ENCODE results near the gene SPRR1A.

SPRR1A gene

DNA sequence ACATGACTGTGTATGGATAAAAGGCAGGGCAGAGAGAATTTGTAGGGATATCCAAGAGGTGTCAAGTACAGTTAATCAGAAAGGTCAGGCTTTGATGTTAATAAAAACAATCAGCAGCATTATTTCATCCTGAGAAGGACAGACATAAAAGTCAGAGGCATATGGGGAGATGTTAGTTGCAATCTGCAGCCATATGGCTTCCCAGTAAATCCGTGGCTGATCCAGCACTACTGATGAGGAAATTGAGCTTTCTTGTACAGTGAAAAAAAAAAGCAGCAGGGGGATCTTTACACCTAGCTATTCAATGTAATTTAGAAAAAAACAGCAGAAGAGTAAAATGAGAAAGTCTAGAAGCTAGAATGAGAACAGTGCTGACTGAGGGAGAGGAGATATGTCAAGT, 44.9 kb downstream of the SPRR1A start:
- no peak for DNase-seq (ENCODE audit: low read depth in 4 of 4, low spot score in 1 of 4)

GRCh38 chr1:153030895-153031294, 47.0 kb downstream of the SPRR1A start, which contains the start of gene SPRR1B:
Gene SPRR1B (plus strand): TSS chr1:153031203. CDS start chr1:153032346, 1,143 bp downstream.
- DNase-seq (ENCODE audit: low read depth in 4 of 4, low spot score in 1 of 4) = no peak

DNA sequence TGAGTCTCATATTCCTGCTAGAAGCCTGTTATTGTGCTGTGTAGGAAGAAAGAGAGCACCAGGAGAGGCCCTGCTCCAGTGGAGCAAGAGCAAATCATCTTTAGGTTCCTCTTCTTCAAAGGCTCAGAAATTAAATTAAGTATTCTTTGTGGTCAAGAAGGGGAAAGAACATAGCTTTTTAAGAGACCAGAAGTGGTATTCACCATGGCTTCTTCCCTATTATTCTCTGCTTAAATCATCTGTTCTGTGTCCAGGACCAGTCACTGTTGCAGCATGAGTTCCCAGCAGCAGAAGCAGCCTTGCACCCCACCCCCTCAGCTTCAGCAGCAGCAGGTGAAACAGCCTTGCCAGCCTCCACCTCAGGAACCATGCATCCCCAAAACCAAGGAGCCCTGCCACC, 48.2 kb downstream of the SPRR1A start:
- DNase-seq (ENCODE audit: low read depth in 4 of 4, low spot score in 1 of 4) = no peak

DNA sequence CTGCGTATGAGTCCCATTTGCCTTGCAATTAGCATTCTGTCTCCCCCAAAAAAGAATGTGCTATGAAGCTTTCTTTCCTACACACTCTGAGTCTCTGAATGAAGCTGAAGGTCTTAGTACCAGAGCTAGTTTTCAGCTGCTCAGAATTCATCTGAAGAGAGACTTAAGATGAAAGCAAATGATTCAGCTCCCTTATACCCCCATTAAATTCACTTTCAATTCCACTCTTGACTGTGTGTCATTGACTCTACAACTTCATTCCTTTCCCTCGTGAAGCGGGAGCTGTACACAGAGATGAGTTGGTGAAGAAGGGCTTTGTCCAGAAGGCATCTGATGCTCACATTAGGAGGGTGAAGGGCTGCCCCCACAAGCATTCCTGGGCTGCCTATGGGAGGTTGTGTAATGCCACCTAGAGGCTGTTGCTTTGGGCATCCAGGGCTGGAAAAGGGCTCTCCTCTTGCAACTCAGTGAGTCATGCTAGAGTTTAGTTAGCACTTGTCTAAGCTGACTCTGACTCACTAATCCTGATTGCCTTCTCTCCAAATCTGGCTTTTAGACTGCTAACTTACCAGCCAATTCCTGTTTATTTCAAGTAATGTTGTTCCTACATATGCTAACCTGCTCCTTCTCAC, 48.9 kb downstream of the SPRR1A start:
- no peak for DNase-seq (ENCODE audit: low read depth in 4 of 4, low spot score in 1 of 4)

DNA sequence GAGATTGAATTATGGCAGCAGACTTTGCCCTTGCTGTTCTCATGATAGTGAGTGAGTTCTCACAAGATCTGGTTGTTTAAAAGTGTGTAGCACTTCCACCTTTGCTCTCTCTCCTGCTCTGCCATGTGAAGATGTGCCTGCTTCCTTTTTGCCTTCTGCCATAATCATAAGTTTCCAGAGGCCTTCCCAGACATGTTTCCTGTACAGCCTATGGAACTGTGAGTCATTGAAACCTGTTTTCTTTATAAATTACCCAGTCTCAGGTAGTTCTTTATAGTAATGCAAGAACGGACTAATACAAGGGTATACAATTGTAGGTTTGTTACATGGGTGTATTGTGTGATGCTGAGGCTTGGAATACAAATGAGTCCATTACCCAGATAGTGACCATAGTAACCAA, 51.3 kb downstream of the SPRR1A start:
- DNase-seq (ENCODE audit: low read depth in 4 of 4, low spot score in 1 of 4) = no peak

Data from stimulated activated CD4-positive, alpha-beta T cell treated with anti-CD3 and anti-CD28 coated beads, Interleukin-1b, Interleukin-23, amount 100 ng/mL, for 24 hours (primary cell).